Measurements from ENCODE around the gene KRTAP4-9.
A peak's percentile ranks its signal among the peaks of the same experiment; 100 is the strongest.
"Not testable (repeated sequence)": the region's sequence is repeated elsewhere in the genome, so short reads cannot be mapped to it uniquely, and the experiment has no call there.

The KRTAP4-9 gene

DNA sequence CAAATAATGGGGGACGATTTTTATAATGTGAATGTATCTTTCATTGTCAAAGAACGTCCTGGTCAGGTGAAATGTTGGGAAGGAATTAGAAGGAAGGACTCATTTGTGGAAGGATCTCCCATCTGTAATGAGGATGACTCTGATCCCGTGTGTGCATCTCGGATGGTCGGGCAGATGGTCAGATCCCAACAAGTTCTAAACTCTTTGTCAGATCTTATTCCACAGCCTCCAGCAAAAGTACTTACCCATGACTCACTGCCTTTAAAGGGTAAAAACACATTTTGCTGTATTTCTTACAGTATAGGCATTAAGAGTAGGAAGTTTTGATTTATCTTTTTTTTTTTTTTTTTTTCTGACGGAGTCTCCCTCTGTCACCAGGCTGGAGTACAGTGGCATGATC lies 6.7 kb upstream of the KRTAP4-9 start:
- peak; percentile 31 for DNase-seq

DNA sequence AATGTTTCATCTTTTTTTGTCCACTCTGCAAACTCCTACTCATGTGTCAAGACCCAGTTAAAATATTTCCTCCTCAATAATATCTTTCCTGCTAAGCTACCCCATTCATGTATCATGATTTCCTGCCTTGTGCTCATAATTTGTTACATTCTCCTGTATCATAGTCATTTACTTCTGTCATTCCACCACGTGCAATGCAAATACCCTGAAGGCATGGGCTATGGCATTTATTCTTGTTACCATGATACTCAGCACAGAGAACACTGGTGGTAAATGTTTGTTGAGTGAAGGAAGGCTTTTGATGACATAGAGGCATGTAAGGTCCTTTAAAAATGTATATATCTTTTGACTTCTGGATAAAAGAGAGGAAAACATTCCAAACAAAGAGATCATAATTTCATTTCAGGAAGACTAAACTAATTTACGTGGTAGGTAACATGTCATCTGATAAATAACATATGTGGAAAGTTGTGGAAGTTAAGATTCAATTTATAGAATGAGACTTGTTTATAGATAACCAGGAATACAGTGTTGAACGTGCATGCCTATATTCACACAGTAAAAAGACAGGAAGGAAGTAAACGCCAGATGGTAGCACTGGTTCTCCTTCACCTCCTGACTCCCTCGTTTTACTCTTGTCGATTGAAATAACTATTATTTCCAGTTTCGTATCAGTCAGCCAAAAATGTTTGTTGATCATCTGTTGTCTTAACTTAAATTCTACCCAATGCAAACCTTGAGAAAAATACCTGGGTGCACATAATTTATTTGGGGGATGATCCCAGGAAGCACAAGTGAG lies 5.3 kb upstream of the KRTAP4-9 start:
- DNase-seq, result peak; percentile 85

DNA sequence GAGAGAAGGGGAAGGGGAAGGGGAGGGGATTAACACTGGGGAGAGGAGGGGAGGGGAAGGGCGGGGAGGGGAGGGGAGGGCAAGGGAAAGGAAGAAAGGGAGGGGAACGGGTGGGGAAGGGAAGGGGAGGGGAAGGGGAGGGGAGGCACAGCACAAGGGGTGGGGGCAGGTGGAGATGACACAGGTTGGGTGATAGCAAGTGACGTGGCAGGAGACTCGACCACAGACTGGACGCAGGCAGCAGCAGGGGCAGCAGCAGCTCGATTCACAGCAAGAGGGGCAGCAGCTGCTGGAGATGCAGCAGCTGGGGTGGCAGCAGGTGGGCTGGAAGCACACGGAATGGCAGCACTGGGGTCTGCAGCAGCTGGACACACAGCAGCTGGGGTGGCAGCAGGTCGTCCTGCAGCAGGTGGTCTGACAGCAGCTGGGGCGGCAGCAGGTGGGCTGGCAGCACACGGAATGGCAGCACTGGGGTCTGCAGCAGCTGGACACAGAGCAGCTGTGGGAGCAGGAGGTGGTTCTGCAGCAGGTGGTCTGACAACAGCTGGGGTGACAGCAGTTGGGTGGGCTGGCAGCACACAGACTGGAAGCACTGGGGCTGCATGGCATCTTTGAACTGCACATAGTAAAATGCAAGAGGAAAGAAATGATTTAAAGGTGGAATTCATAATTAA lies 3.5 kb upstream of the KRTAP4-9 start, which contains the start of gene KRTAP4-16:
KRTAP4-16 (minus strand) TSS at position 624 of the 674 bp plus-strand sequence; CDS start at position 624, 0 bp downstream.
- no peak for DNase-seq

DNA sequence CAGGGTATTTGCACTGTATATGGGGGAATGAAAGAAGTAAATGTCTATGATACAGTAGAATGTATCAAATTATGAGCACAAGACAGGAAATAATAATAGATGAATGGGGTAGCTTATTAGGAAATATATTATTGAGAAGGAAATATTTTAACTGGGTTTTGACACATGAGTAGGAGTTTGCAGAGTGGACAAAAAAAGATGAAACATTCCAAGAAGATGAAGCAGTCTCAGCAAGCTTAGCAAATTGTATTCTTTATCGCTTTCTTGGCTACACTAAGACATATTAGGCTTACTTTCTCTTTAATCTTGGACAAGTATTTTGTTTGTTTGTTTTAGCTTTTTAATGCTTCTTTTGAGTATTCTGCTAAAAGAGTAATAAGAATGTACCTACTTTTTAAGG lies 1.3 kb upstream of the KRTAP4-9 start:
- no peak for DNase-seq

DNA sequence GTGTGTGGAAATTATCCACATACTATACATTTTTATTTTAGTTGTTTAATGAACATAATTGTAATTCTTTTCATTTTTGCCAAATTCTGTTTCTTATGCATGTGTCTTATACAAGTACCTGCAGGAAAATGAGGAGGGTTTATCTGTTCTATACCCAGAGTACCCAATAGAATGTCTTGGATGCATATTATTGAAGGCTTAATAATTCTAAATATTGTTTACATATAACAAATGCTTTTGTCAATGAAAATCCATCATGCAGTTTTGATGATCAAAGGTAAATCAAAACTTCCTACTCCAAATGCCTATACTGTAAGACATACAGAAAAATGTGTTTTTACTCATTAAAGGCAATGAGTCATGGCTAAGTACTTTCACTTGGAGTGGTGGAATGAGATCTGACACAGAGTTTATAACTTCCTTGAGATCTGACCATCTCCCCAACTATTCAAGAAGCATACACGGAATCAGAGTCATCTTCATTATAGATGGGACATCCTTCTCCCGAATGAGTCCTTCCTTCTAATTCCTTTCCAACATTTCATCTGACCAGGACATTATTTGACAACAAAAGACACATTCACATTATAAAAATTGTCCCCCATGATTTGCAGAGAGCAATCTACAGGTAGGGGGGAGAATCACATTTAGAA lies 677 bp upstream of the KRTAP4-9 start:
- DNase-seq, result peak; percentile 56

DNA sequence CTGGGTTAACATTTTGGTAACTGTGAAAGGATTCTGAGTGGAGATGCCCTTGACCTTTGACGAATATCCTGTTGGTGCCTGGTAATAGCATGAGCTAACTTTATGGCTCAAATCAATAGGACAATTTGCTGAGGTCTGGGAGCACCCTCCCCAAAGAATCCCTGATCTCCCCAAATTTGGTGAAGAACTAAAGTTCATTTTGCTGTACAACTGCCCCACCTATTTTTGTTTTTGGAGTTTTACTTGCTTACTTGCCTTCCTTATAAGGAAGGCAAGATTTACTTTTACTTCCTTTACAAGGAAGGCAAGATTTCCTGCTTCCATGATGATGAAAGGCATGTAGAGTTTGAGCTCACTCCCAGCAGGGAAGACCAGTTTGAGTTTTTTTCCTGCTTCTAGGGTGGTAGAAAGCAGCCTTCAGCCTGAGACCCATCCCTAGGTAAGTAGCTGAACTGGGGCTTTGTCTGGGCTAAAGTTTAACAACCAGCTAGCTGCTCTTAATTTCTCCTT lies 2.8 kb downstream of the KRTAP4-9 start:
- no peak for DNase-seq

DNA sequence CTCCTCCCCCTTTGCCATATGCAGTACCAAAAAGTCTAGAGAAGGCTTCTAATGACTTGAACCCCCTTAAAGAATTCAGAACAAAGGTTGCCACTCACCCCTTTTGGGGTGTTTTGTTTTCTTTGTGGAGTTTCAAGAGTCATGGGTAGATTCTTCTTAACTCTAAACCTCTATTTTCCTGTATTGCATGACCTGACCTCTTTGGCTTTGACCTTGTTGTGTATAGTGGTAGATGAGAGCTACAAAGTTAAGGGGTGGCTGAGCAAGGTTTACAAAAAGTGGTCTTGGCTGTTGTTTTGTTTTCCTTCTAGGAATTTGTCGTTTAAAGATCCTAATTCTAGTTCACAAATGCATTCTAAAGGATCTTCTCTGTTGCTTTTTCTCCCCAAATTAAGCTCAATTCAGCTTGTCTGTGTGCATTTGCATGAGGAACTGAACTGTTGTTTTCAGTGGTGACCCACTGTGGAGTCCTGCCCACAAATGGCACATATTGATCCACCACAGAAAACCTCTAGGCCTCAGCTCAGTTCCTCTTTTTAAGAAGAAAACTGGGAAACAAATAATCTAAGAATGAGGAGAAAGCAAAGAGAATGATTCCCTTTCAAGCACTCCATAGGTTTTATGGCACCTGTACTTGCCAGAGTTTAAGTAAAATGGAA lies 3.7 kb downstream of the KRTAP4-9 start:
- not testable (repeated sequence) for DNase-seq

DNA sequence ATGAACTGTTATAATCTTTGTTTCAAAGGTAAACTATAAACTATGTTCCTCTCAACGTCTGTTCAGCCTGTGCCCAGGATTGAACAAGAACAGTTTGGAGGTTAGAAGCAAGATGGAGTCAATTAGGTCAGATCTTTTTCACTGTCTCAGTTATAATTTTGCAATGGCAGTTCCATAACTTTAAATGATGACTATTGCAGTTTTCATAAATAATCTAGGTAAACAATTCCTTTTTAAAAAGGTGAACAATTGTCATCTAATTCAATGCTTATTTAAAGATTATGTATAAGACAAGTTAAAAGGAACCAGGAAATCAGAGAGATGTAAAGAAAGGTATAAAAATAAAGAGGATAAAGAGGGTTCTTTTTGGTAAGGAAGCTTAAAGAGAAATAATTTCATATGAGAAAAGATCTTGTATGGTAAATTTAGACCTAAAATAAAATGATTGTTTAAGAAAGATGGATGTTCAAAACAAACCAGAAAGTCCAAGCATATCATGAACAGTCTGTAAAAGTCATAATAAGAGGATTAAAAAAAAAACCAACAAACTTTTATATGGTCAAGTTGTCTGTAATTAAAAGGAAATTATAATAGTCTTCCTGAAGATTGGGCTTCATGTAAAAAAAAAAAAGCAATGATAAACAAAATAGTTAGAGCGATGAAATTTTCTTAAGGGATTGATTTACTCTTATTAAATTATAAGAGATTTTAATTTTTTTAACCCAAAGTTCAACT lies 6.1 kb downstream of the KRTAP4-9 start:
- DNase-seq, result no peak

DNA sequence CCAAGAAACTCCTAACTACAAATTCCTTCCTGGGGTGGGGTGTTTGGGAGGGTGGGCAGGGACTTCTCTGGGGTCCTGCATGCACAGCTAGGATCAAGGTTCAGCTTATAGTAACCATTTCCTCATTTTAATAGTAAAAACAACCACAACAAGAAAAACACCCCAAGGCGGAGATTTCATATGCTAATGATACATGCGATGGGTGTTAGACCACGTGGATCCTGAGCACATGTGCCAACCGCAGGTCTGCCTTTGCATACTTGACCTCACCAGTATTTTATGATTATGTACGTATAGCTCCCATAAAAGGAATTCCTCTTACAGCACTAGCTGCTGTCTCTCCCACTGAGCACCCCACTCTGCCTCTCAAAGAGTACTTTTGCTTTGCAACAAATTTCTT lies 11.1 kb downstream of the KRTAP4-9 start:
- no peak for DNase-seq

DNA sequence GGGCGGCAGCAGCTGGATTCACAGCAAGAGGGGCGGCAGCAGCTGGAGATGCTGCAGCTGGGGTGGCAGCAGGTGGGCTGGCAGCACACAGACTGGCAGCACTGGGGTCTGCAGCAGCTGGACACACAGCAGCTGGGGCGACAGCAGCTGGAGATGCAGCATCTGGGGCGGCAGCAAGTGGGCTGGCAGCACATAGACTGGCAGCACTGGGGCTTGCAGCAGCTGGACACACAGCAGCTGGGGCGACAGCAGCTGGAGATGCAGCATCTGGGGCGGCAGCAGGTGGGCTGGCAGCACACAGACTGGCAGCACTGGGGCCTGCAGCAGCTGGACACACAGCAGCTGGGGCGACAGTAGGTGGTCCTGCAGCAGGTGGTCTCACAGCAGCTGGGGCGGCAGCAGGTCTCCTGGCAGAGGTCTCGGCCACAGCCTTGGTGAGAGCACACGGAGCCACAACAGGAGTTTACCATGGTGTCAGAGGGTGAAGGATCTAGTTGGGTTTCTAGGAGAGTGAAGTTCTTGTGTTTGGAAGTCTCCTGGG lies 12.7 kb downstream of the KRTAP4-9 start, which contains the start of gene KRTAP4-11:
KRTAP4-11 (minus strand) TSS at position 528 of the 541 bp plus-strand sequence; CDS start at position 470, 58 bp downstream.
- not testable (repeated sequence) for DNase-seq

DNA sequence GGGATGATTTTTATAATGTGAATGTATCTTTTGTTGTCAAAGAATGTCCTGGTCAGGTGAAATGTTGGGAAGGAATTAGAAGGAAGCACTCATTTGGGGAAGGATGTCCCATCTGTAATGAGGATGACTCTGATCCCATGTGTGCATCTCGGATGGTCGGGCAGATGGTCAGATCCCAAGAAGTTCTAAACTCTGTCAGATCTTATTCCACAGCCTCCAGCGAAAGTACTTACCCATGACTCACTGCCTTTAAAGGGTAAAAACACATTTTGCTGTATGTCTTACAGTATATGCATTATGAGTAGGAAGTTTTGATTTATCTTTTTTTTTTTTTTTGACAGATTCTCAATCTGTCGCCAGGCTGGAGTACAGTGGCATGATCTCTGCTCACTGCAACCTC lies 13.5 kb downstream of the KRTAP4-9 start:
- DNase-seq, result no peak

DNA sequence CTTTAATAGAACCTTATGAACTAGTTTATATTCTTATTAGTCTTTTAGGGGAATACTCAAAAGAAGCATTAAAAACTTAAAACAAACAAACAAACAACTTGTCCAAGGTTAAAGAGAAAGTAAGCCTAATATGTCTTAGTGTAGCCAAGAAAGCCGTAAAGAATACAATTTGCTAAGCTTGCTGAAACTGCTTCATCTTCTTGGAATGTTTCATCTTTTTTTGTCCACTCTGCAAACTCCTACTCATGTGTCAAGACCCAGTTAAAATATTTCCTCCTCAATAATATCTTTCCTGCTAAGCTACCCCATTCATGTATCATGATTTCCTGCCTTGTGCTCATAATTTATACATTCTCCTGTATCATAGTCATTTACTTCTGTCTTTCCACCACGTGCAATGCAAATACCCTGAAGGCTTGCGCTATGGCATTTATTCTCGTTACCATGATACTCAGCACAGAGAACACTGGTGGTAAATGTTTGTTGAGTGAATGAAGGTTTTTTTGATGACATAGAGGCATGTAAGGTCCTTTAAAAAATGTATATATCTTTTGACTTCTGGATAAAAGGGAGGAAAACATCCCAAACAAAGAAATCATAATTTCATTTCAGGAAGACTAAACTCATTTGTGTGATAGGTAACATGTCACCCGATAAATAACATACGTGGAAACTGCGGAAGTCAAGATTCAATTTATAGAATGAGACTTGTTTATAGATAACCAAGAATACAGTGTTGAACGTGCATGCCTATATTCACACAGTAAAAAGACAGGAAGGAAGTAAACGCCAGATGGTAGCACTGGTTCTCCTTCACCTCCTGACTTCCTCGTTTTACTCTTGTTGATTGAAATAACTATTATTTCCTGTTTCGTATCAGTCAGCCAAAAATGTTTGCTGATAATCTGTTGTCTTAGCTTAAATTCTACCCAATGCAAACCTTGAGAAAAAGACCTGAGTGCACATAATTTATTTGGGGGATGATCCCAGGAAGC lies 14.8 kb downstream of the KRTAP4-9 start:
- DNase-seq, result not testable (repeated sequence)

DNA sequence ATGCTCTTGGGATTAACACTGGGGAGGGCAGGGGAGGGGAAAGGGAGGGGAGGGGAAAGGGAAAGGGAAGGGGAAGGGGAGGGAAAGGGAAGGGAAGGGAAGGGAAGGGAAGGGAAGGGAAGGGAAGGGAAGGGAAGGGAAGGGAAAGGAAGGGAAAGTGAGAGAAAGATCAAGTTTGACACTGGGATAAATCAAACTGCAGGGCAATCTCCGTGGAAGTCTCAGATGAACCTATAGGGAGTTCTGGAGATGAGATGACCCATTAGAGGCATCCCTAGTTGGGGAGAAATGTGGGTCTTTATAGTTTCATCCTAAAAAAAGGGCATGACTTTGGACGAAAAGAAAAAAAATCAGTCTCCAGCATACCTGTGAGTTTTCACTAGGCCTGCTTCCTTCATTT lies 16.6 kb downstream of the KRTAP4-9 start:
- DNase-seq, result no peak

DNA sequence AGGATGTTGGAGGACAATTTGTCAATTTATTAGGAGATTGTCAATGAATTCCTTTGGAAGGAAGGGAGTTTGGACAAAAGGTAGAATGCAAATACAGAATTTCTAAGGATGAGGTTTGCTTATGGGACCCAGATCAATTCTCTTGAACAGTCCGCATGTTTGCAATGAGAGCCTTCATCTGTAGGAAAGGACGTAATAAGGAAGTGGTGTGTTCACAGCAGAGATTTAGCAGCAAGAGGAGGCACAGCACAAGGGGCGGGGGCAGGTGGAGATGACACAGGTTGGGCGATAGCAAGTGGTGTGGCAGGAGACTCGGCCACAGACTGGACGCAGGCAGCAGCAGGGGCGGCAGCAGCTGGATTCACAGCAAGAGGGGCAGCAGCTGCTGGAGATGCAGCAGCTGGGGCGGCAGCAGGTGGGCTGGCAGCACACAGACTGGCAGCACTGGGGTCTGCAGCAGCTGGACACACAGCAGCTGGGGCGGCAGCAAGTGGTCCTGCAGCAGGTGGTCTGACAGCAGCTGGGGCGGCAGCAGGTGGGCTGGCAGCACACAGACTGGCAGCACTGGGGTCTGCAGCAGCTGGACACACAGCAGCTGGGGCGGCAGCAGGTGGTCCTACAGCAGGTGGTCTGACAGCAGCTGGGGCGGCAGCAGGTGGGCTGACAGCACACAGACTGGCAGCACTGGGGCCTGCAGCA lies 18.3 kb downstream of the KRTAP4-9 start:
- DNase-seq, result not testable (repeated sequence)

DNA sequence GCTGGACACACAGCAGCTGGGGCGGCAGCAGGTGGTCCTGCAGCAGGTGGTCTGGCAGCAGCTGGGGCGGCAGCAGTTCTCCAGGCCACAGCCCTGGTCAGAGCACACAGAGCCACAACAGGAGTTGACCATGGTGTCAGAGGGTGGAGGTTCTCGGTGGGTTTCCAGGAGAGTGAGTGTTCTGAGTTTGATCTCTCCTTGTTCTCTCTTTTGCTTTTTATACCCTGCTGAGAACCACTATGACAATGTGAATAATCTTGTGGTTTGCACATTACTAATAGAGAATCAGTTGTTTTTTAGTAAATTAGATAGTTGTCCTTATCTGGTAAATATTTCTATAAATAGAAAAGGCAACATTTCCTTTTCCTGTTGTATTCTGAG lies 18.8 kb downstream of the KRTAP4-9 start, which contains the start of gene KRTAP4-12:
KRTAP4-12 (minus strand) TSS at position 192 of the 381 bp plus-strand sequence; CDS start at position 132, 60 bp downstream.
- DNase-seq, result not testable (repeated sequence)

DNA sequence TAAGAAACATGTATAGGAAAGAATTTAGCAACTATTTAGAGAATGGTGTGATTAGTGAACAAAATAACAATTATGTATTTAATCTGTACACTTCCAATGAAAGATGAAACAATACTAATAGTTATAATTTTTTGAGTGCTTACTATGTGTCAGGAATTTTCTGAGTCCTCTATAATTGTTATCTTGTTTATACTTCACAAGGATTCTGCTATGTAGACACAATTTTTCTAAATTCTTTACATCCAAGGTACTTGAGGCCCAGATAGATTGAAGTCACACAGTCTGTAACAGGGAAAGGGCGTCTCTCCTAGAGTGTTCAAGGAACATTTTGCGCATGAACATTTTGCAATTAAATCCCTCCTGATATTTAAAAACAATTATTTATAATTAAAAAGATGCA lies 19.9 kb downstream of the KRTAP4-9 start:
- DNase-seq, result no peak

DNA sequence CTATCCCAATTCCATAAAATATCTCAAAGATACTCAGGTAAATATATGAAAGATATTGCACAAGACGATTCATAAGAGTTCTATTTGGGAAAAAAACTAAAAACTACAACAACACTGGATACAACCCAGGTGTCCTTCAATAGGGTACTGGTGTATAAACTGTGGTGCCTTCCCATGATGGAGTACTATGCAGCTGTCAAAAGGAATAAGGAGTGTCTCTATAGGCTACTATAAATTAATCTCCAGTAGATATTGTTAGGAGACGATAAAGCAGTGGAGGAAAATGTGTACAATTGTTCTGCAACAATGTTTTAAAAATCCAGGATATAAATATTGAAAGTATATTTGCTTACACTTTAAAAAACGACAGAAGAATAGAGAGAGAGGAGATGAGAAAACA lies 21.2 kb downstream of the KRTAP4-9 start:
- DNase-seq, result no peak

DNA sequence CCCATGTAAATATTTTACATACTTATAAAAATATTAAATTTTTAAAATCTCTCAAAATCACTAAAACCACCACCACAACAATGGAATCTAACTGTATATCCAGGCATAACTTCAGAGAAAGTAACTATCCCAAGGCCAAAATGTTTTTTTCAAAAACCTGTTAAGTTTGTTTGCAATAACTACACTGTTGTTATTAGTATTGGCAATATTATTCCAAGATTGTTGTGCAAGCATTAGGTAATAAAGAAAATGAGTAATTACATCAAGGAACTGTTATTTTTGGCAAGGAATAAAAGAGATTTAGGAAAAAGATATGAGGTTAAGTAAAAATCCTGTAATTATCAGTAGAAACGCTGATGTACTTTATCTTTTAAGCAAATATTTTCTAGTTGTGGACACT lies 22.2 kb downstream of the KRTAP4-9 start:
- no peak for DNase-seq

DNA sequence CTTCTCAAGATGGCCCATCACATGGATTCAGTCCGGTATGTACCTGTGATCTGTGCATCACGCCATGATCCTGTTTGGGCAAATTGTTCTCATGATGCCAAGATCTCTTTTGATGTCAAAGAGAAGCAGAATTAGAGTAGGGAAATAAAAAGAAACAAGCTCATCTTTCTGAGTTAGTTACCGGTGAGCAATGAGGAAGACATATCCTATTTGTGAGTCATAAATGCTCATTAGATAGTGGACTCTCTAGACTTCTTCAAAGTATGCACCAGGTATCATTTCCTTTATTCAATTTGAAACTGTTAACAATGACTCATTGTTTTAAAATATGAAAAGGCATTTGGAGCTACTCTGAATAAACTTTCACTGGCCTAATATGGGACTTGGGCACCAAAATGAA lies 26.8 kb downstream of the KRTAP4-9 start:
- DNase-seq, result peak; percentile 88
